Inferior parietal cortex (tissue), 1 donor: ENCODE results near the gene KLRF2.
"Not testable (repeated sequence)": the region's sequence is repeated elsewhere in the genome, so short reads cannot be mapped to it uniquely, and the experiment has no call there.

Experiments used
- DNase-seq: peaks from one replicate; pipeline ENCODE4 v3.0.0-alpha.2; 2016; ENCODE audit errors: extremely low spot score

Gene KLRF2

GRCh38 chr12:9881246-9881645 lies at the start of gene KLRF2:
Gene KLRF2, plus strand, starts transcription at chr12:9881489. Its CDS starts 107 bp downstream, at chr12:9881596.
- DNase-seq: no peak

- DNase-seq: no peak
These were observed 49.6 kb upstream of the KLRF2 start for GRCh38 chr12:9831720-9832119.

- DNase-seq: no peak
These were observed 37.9 kb upstream of the KLRF2 start for GRCh38 chr12:9843407-9843806.

GRCh38 chr12:9848899-9849298 lies 32.4 kb upstream of the KLRF2 start:
- no peak for DNase-seq

- no peak for DNase-seq
These were observed 30.2 kb upstream of the KLRF2 start for GRCh38 chr12:9851050-9851449.

GRCh38 chr12:9851927-9852326 lies 29.4 kb upstream of the KLRF2 start:
- no peak for DNase-seq

- no peak for DNase-seq
These were observed 25.1 kb upstream of the KLRF2 start for GRCh38 chr12:9856151-9856550.

GRCh38 chr12:9856894-9857293 lies 24.4 kb upstream of the KLRF2 start:
- no peak for DNase-seq

- no peak for DNase-seq
These were observed 23.2 kb upstream of the KLRF2 start for GRCh38 chr12:9858135-9858534.

GRCh38 chr12:9864913-9865675 lies 16.2 kb upstream of the KLRF2 start:
- no peak for DNase-seq

- DNase-seq: no peak
These were observed 14.4 kb upstream of the KLRF2 start for GRCh38 chr12:9866860-9867269.

- no peak for DNase-seq
These were observed 13.8 kb upstream of the KLRF2 start for GRCh38 chr12:9867531-9867930.

- no peak for DNase-seq
These were observed 12.9 kb upstream of the KLRF2 start for GRCh38 chr12:9868311-9868801.

GRCh38 chr12:9868951-9869306 lies 12.4 kb upstream of the KLRF2 start:
- no peak for DNase-seq

GRCh38 chr12:9869307-9870161 lies 11.8 kb upstream of the KLRF2 start, which contains the start of gene CLEC2B:
Gene CLEC2B, minus strand, starts transcription at chr12:9869354.
- no peak for DNase-seq

- no peak for DNase-seq
These were observed 10.9 kb upstream of the KLRF2 start for GRCh38 chr12:9870286-9870866.

GRCh38 chr12:9872162-9872561 lies 9.1 kb upstream of the KLRF2 start:
- DNase-seq: no peak

GRCh38 chr12:9872742-9873141 lies 8.5 kb upstream of the KLRF2 start:
- DNase-seq: no peak

- not testable (repeated sequence) for DNase-seq
These were observed 5.2 kb upstream of the KLRF2 start for GRCh38 chr12:9876120-9876519.

- no peak for DNase-seq
These were observed 684 bp upstream of the KLRF2 start for GRCh38 chr12:9880532-9881078.

GRCh38 chr12:9881988-9882387 lies 699 bp downstream of the KLRF2 start:
- DNase-seq: no peak

GRCh38 chr12:9883175-9883574 lies 1.9 kb downstream of the KLRF2 start:
- no peak for DNase-seq
